Adipocyte (in vitro differentiated cells): Measurements from ENCODE around the gene ANO9.

Experiments used
- DNase-seq: peaks from one replicate; pipeline ENCODE4 v3.0.0-alpha.2; 2015; ENCODE audit warnings: low read depth
- H3K27me3 ChIP-seq: replicated peaks from 2 replicates; pipeline ENCODE4 v1.7.0; 2013; ENCODE audit warnings: mild to moderate bottlenecking, low read length, moderate library complexity; ENCODE audit not compliant: control insufficient read depth, insufficient read depth
- H3K36me3 ChIP-seq: 2 replicates; pipeline ENCODE4 v1.7.0; 2013; ENCODE audit warnings: low read length, mild to moderate bottlenecking, moderate library complexity; ENCODE audit not compliant: control insufficient read depth, insufficient read depth, severe bottlenecking
- H3K4me1 ChIP-seq: 2 replicates; pipeline ENCODE4 v1.7.0; 2013; ENCODE audit warnings: mild to moderate bottlenecking, low read length, moderate library complexity; ENCODE audit not compliant: control insufficient read depth, insufficient read depth
- H3K4me3 ChIP-seq: 2 replicates; pipeline ENCODE4 v1.7.0; 2013; ENCODE audit warnings: mild to moderate bottlenecking, low read length, moderate library complexity
- H3K9ac ChIP-seq: 2 replicates; pipeline ENCODE4 v1.7.0; 2013; ENCODE audit warnings: mild to moderate bottlenecking, low read length, moderate library complexity
- H3K9me3 ChIP-seq: 2 replicates; pipeline ENCODE4 v1.7.0; 2013; ENCODE audit warnings: mild to moderate bottlenecking, low read length, moderate library complexity; ENCODE audit not compliant: control insufficient read depth

The ANO9 gene

DNA sequence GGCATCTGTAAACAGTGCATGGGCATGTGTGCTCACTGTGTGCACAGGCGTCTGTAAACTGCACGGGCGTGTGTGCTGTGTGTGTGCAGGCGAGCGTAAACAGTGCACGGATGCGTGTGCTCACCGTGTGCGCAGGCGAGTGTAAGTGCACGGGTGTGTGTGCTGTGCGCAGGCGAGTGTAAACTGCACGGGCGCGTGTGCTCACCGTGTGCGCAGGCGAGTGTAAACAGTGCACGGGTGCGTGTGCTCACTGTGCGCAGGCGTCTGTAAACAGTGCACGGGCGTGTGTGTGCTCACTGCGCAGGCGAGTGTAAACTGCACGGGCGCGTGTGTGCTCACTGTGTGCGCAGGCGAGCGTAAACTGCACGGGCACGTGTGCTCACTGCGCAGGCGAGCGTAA is 42.8 kb upstream of the ANO9 start:
- Histone ChIP-seq H3K4me1 (no peaks in the 10 kb centered on the region), H3K9me3 (no peaks in the 10 kb centered on the region), H3K9ac (no peak overlapping the region), H3K4me3 (no peak overlapping the region), H3K36me3 (peaks cover under 1% of the 10 kb centered on the region), H3K27me3 (no peaks in the 10 kb centered on the region)
- no peak for DNase-seq

DNA sequence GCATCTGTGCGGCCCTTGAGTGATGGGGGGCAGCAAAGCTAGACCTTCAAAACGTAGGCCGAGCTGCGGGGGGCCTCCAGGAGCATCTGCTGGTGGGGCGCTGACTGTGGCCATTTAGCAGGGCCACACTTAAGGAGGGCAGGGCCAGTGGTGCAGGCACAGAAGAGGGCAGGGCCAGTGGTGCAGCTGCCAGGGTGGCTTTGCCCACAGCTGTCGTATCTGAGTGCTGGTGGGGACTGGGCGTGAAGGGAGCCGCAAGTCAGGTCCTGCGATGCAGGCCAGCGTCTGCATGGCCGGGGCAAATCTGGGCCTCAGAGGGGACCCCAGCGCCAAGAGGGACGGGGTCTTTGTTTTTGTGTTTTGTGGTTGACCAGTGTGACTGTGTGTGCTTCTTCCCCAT is 37.5 kb upstream of the ANO9 start:
- H3K27me3 ChIP-seq: no peaks in the 10 kb centered on the region
- DNase-seq: no peak
- no peaks in the 10 kb centered on the region for H3K4me1 ChIP-seq
- no peaks in the 10 kb centered on the region for H3K9me3 ChIP-seq
- H3K4me3 ChIP-seq: no peak overlapping the region
- no peak overlapping the region for H3K9ac ChIP-seq
- H3K36me3 ChIP-seq: peaks cover 5% of the 10 kb centered on the region

DNA sequence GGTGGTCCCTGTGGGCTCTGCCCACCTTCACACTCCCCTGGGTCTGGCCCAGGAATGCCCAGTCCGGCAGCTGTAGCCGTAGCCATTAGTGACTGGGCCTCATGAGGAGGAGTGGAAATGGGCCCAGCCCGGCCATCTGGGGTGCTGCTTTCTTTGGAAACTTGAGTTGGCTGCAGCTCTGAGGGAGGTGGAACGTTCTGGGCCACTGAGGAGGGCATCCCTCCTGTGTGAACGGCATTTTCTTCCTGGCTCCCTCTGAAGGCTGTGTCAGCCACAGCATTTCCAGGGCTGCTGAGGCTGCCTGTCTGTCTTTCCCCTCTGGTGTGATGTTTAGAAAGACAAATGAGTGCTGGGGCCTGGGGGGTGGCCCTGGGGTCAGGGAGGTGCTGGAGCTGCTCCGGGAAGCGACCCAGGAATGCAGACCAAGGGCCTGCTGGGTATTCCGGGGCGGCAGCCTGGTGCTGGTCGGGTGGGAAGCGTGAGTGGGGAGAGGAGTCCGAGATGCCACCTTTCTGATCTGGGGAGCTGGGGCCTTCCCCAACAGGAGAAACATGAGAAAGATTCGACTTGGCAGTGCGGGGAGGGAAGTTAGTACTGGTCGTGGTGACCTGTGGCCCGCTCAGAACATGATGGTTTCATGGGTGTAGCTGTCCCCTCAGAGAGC is 35.4 kb upstream of the ANO9 start:
- Histone ChIP-seq H3K27me3 (no peaks in the 10 kb centered on the region), H3K9ac (no peak overlapping the region), H3K4me1 (no peaks in the 10 kb centered on the region), H3K4me3 (no peak overlapping the region), H3K9me3 (no peaks in the 10 kb centered on the region), H3K36me3 (peaks cover 5% of the 10 kb centered on the region)
- peak; percentile 42 for DNase-seq

DNA sequence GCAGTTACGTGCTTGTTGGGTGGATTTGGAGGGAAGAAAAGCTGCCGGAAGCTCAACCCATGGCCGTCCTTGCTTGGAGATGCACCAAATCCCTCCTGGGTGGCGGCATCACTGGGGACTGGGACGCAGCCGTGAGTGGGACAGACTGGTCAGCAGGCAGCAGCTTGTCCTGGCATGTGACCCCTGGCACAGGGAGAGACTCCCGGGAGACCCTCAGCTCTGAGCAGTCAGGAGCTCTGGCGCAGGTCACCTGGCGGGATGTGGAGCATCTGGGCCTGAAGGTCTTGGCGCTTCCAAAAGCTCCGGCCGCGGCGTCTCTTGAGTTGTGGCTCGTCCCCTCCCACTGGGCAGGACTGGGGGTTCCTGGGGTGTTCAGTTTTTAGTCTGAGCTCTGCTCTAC is 34.6 kb upstream of the ANO9 start:
- H3K4me1 ChIP-seq: no peaks in the 10 kb centered on the region
- H3K9ac ChIP-seq: no peak overlapping the region
- no peak overlapping the region for H3K4me3 ChIP-seq

DNA sequence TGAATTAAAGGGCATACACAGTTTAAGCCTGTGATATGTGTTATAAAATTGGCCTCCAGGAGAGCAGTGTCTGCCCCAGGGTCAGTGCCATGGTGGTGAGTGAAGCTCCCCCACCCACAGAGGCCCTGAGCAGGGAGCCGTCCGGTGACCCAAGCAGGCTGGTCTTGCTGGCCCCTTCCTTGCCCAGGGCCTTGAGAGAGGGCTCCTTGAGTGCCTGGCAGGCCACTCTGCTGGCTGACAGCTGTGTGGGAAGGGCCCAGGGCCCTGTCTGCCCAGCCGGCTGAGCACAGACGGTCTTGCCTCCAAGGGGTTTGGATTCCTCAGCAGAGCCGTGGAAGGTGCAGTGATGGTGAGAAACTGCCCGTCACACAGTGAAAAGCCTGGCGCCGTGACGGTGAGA is 34.1 kb upstream of the ANO9 start:
- no peaks in the 10 kb centered on the region for H3K27me3 ChIP-seq
- no peak overlapping the region for H3K4me3 ChIP-seq
- DNase-seq: no peak
- peaks cover 5% of the 10 kb centered on the region for H3K36me3 ChIP-seq
- H3K9me3 ChIP-seq: no peaks in the 10 kb centered on the region
- H3K9ac ChIP-seq: no peak overlapping the region
- H3K4me1 ChIP-seq: no peaks in the 10 kb centered on the region

More for the DNA sequence above, 34.6 kb upstream of the ANO9 start:
- Histone ChIP-seq H3K27me3 (no peaks in the 10 kb centered on the region), H3K9me3 (no peaks in the 10 kb centered on the region), H3K36me3 (peaks cover 5% of the 10 kb centered on the region)
- no peak for DNase-seq

DNA sequence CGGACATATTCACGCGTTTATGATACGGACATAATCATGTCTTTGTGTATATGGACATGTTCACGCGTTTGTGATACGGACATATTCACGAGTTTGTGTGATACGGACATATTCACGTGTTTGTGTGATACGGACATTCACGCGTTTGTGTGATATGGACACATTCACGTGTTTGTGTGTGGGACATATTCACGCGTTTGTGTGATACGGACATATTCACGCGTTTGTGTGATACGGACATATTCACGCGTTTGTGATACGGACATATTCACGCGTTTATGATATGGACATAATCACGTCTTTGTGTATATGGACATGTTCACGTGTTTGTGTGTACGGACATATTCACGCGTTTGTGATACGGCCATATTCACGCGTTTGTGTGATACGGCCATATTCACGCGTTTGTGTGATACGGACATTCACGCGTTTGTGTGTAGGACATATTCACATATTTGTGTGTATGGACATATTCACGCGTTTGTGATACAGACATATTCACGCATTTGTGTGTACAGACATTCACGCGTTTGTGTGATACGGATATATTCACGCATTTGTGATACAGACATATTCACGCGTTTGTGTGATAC is 33.2 kb upstream of the ANO9 start:
- Histone ChIP-seq H3K36me3 (peaks cover 5% of the 10 kb centered on the region), H3K4me3 (no peak overlapping the region), H3K9me3 (no peaks in the 10 kb centered on the region), H3K27me3 (no peaks in the 10 kb centered on the region), H3K4me1 (peaks cover 3% of the 10 kb centered on the region), H3K9ac (no peak overlapping the region)
- no peak for DNase-seq

DNA sequence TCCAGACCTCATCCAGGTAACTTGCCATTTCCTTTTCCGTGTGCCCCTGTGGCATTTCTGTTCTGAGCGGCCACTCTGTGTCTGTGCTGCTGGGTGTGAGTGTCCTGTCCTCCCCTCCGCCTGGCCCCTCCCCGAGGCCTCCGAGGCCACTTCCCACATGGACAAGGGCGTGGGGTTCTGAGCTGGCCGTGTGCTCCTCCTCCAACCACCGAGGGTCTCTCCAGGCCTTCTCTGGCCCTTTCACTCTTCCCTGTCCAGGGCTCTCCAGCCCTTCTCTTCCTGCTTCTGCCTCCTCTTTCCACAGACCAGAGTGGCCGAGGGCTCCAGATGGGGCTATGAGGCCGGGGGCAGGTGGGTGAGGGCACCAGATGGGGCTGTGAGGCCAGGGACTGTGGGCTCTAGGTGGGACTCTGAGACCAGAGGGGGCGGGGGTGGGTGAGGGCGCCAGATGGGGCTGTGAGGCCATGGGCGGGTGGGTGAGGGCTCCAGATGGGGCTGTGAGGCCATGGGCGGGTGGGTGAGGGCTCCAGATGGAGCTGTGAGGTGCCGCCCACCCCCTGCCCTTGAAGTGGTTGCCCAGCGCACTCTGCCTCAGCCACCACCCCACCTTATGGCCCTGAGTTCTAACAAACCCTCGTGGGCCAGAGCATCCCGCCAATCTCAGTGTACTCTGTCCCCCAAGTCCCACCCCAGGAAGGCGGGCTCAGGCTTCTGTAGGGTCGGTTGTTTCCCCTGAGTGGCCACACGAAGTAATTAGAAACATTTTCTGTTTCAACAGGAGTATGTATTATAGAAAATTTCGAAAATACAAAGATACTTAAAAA is 32.4 kb upstream of the ANO9 start:
- Histone ChIP-seq H3K9me3 (no peaks in the 10 kb centered on the region), H3K4me3 (no peak overlapping the region), H3K9ac (no peak overlapping the region), H3K27me3 (no peaks in the 10 kb centered on the region), H3K36me3 (peaks cover 5% of the 10 kb centered on the region), H3K4me1 (peaks cover 11% of the 10 kb centered on the region)
- no peak for DNase-seq

DNA sequence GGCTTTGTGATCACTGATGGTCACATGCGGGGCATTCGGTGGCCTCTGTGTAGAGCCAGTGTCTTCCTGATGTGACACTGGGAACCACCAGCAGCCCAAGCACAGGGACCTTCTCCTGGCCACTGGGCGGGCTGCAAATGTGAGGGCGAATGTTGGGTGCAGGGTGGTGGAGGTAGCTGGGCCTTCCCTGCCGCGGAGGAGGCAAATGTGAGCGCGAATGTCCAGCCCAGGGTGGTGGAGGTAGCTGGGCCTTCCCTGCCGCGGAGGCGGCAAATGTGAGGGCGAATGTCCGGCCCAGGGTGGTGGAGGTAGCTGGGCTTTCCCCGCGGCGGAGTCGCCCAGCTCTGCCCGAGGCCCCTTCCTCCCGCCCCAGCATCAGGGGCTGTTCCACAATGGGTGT is 31.6 kb upstream of the ANO9 start:
- peaks cover 11% of the 10 kb centered on the region for H3K4me1 ChIP-seq
- H3K27me3 ChIP-seq: no peaks in the 10 kb centered on the region
- DNase-seq: no peak
- H3K9ac ChIP-seq: no peak overlapping the region
- no peak overlapping the region for H3K4me3 ChIP-seq
- H3K9me3 ChIP-seq: no peaks in the 10 kb centered on the region
- peaks cover 5% of the 10 kb centered on the region for H3K36me3 ChIP-seq

- no peaks in the 10 kb centered on the region for H3K9me3 ChIP-seq
- peaks cover 5% of the 10 kb centered on the region for H3K36me3 ChIP-seq
- H3K4me3 ChIP-seq: no peak overlapping the region
- H3K9ac ChIP-seq: no peak overlapping the region
- no peaks in the 10 kb centered on the region for H3K27me3 ChIP-seq
- no peak for DNase-seq
- H3K4me1 ChIP-seq: peaks cover 11% of the 10 kb centered on the region
Measured at GRCh38 chr11:472816-473215, 31.0 kb upstream of the ANO9 start.

GRCh38 chr11:472272-472671 is 30.5 kb upstream of the ANO9 start:
- Histone ChIP-seq H3K36me3 (peaks cover 5% of the 10 kb centered on the region), H3K9me3 (no peaks in the 10 kb centered on the region), H3K9ac (no peak overlapping the region), H3K4me3 (no peak overlapping the region), H3K27me3 (no peaks in the 10 kb centered on the region), H3K4me1 (peaks cover 11% of the 10 kb centered on the region)
- DNase-seq: no peak

- Histone ChIP-seq H3K4me3 (no peak overlapping the region), H3K9ac (no peak overlapping the region), H3K9me3 (no peaks in the 10 kb centered on the region), H3K27me3 (no peaks in the 10 kb centered on the region), H3K4me1 (peaks cover 11% of the 10 kb centered on the region), H3K36me3 (peaks cover 5% of the 10 kb centered on the region)
- DNase-seq: no peak
Measured at GRCh38 chr11:471468-472145, 29.8 kb upstream of the ANO9 start.
